Lung (tissue), 12 donors: ENCODE data around the gene ZFTA. TPM values are rescaled to one million over a fixed set of nuclear protein-coding genes. Genes with fewer than 3 reads are reported as not detected.
"Not testable (repeated sequence)": the region's sequence is repeated elsewhere in the genome, so short reads cannot be mapped to it uniquely, and the experiment has no call there.

Experiments
- ATAC-seq: fragments of 200-7000 bp; cut with Tn5 transposase; one replicate; pipeline ENCODE4 v1.9.1; 2020; ENCODE audit warnings: moderate number of reproducible peaks; ENCODE audit not compliant: insufficient read depth, low FRiP score
- DNase-seq, 3 donors: peaks; one replicate each; pipeline ENCODE4 v3.0.0-alpha.2; 2013 to 2017
- H3K27ac ChIP-seq, 2 donors: one replicate each; pipeline ENCODE4 v1.5.1; 2013; ENCODE audit warnings: mild to moderate bottlenecking in 2 of 2, moderate library complexity in 2 of 2, control low read depth in 1 of 2, inconsistent platforms in 1 of 2, low read depth in 1 of 2, low read length in 1 of 2
- H3K27me3 ChIP-seq, 3 donors: one replicate each; pipeline ENCODE4 v1.5.1; 2013; ENCODE audit warnings: low read length in 2 of 3; ENCODE audit not compliant: control insufficient read depth in 3 of 3, insufficient read depth in 3 of 3
- H3K36me3 ChIP-seq, 4 donors: one replicate each; pipeline ENCODE4 v1.5.1; 2013; ENCODE audit warnings: low read length in 4 of 4, mild to moderate bottlenecking in 1 of 4, moderate library complexity in 1 of 4; ENCODE audit not compliant: control insufficient read depth in 4 of 4, insufficient read depth in 4 of 4
- H3K4me1 ChIP-seq, 5 donors: one replicate each; pipeline ENCODE4 v1.5.1; 2013; ENCODE audit warnings: low read length in 5 of 5, mild to moderate bottlenecking in 2 of 5, moderate library complexity in 1 of 5; ENCODE audit not compliant: control insufficient read depth in 5 of 5, insufficient read depth in 5 of 5
- H3K4me3 ChIP-seq: one replicate; pipeline ENCODE4 v1.5.1; 2013; ENCODE audit warnings: mild to moderate bottlenecking, control low read depth, moderate library complexity
- H3K9ac ChIP-seq, 2 donors: one replicate each; pipeline ENCODE4 v1.5.1; 2013; ENCODE audit warnings: low read length in 2 of 2, control low read depth in 1 of 2; ENCODE audit not compliant: insufficient read depth in 1 of 2
- H3K9me3 ChIP-seq, 4 donors: one replicate each; pipeline ENCODE4 v1.5.1; 2013; ENCODE audit warnings: low read length in 3 of 4, mild to moderate bottlenecking in 1 of 4, moderate library complexity in 1 of 4; ENCODE audit not compliant: control insufficient read depth in 4 of 4, insufficient read depth in 3 of 4
- WGBS, 2 donors: extraction: QIAGEN DNeasy Blood & Tissue Kit; methylation state at CpG; one replicate each; pipeline ENCODE4 v1.1.7; 2013; 5-methylcytosine and 5-hydroxymethylcytosine counted together
- polyA plus RNA-seq, 2 donors: library from polyadenylated mRNA; stranded (reverse); fragments of 200-250 nt; gene quantifications; one replicate each; pipeline ENCODE4 v1.2.1, GENCODE V29; 2013
- total RNA-seq, 2 donors: library from RNA; depleted of rRNA in 1 of 2; stranded (reverse); fragments of >200 nt in 1 of 2; gene quantifications; one replicate each; pipeline ENCODE4 v1.2.1, GENCODE V29; 2014 to 2021
- TF ChIP-seq, protein P1 (sequence below): IDR thresholded peaks from 2 replicates; pipeline ENCODE4 v1.5.1; 2012; ENCODE audit warnings: mild to moderate bottlenecking; ENCODE audit errors: control extremely low read depth, extremely low read depth
- donor health status: control.
- donor health status: control.
- donor health status: Bipolar disorder and iron deficiency.
- donor health status: healthy.
- donor health status: DM: yes; HTN: yes; CAD: no.

The ZFTA gene
- total and polyA plus RNA-seq, 4 donors, result 4.1 to 21.8 (median 6.7) TPM

DNA sequence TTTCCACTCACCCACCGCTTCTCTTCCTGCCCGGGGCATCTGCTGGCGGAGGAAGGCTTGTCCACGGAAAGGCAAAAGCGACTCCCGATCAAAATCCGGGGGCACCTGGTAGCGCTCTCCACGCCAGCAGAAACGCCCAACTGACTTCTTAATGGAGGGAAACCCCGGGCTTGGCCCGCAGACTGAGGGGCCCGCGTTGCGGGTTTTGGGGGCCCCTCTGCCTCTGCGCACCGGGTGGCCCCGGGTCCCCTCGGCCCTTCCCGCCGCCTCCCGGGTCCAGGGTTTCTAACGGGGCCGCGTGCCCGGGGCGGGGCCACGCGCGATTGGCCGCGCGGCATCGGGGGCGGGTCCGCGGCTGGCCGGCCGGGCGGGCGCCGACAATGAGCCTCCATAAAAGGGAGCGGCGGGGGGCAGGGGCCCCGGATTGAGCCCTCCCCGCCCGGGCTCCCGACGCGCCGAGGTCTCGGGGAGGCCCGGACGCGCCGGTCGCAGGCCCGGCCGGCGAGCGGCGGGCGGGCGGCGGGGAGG, 44.5 kb upstream of the ZFTA start, which contains the start of gene SPINDOC:
Gene SPINDOC, plus strand, starts transcription at position 422 of the 528 bp plus-strand sequence. CDS start 231 bp downstream, outside the sequence.
- Histone ChIP-seq H3K36me3 (peaks cover under 1 to 17% (median 12%) of the 10 kb centered on the region in 4 donors), H3K27ac (peak within 1 kb of the TSS; percentile 74 to 94), H3K4me3 (peak within 1 kb of the TSS; percentile 99), H3K9ac (peak within 1 kb of the TSS; percentile 46 to 54), H3K4me1 (peaks cover 0 to 22% (median 0%) of the 10 kb centered on the region in 5 donors), H3K27me3 (no peaks in the 10 kb centered on the region), H3K9me3 (no peaks in the 10 kb centered on the region)
- WGBS, 2 donors, result 0% methylated on average over 13 to 65 of the region's 65 CpGs
- ATAC-seq, result peak; percentile 88
- TF ChIP-seq, protein P1, sequence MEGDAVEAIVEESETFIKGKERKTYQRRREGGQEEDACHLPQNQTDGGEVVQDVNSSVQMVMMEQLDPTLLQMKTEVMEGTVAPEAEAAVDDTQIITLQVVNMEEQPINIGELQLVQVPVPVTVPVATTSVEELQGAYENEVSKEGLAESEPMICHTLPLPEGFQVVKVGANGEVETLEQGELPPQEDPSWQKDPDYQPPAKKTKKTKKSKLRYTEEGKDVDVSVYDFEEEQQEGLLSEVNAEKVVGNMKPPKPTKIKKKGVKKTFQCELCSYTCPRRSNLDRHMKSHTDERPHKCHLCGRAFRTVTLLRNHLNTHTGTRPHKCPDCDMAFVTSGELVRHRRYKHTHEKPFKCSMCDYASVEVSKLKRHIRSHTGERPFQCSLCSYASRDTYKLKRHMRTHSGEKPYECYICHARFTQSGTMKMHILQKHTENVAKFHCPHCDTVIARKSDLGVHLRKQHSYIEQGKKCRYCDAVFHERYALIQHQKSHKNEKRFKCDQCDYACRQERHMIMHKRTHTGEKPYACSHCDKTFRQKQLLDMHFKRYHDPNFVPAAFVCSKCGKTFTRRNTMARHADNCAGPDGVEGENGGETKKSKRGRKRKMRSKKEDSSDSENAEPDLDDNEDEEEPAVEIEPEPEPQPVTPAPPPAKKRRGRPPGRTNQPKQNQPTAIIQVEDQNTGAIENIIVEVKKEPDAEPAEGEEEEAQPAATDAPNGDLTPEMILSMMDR, result no peak
- DNase-seq, result peak; percentile 74 to 80 (median 75)

DNA sequence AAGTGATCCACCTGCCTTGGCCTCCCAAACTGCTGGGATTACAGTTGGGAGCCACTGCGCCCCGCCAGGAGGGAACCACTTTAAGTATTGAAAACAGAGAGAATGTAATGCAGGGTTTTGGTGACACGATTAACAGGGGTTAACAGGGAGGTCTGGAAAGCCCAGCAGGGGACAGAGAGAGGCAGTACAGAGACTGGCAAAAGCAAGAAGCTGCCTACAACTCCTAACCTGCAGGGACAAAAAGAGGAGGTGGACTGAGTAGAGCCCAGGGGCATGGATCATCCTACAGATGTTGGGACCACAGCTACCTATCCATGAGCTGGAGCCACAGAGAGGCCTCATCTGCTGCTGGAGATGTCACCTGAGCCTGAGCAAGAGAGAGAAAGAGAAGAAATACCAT, 42.9 kb upstream of the ZFTA start:
- ATAC-seq (no peak), DNase-seq (no peak)
- Histone ChIP-seq H3K27ac (no peak overlapping the region), H3K4me1 (peaks cover 0 to 22% (median 0%) of the 10 kb centered on the region in 5 donors), H3K36me3 (peaks cover 0 to 7% (median 3%) of the 10 kb centered on the region in 4 donors), H3K27me3 (no peaks in the 10 kb centered on the region), H3K9me3 (no peaks in the 10 kb centered on the region), H3K9ac (no peak overlapping the region), H3K4me3 (no peak overlapping the region)
- TF ChIP-seq, protein P1, result no peak
- WGBS, 2 donors, result 86 to 96% methylated on average over 3 of the region's 3 CpGs

DNA sequence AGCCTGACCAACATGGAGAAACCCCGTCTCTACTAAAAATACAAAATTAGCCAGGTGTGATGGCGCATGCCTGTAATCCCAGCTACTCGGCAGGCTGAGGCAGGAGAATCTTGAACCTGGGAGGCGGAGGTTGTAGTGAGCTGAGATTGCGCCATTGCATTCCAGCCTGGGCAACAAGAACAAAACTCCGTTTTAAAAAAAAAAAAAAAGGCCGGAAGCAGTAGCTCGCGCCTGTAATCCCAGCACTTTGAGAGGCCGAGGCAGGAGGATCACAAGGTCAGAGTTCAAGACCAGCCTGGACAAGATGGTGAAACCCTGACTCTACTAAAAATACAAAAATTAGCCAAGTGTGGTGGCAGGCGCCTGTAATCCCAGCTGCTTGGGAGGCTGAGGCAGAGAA, 41.8 kb upstream of the ZFTA start:
- H3K4me3 ChIP-seq, H3K27ac ChIP-seq, H3K36me3 ChIP-seq, DNase-seq, H3K9ac ChIP-seq, H3K27me3 ChIP-seq, H3K9me3 ChIP-seq, ATAC-seq: not testable (repeated sequence)
- H3K4me1 ChIP-seq, result peaks cover 0 to 20% (median 0%) of the 10 kb centered on the region in 5 donors
- 80 to 84% methylated on average over 11 of the region's 11 CpGs for WGBS, 2 donors

DNA sequence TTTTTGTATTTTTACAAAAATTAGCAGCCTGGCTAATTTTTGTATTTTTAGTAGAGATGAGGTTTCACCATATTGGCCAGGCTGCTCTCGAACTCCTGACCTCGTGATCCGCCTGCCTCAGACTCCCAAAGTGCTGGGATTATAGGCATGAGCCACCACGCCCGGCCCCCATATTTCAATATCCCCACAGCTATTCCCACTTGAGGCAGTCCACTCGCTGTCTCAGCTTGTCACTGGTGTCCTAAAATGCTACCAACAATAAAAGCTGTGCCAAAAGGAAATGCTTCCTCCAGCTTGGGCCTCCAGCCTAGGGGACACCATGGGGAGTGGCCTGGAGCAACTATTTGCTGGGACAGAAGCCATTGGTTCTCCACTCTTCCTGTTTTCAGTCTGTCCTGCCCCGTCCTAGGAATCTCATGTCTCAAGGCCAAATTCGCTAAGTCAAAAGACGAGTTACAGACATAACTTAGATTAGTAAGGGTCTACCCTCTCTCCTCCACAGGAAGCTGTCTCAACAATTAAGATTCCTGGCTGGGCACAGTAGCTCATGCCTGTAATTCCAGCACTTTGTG, 37.4 kb upstream of the ZFTA start:
- H3K4me1 ChIP-seq, result no peaks in the 10 kb centered on the region
- ATAC-seq (no peak), DNase-seq (peak in 2 of 3 donors; percentile 8 to 43)
- no peaks in the 10 kb centered on the region for H3K27me3 ChIP-seq
- TF ChIP-seq, protein P1, result no peak
- no peaks in the 10 kb centered on the region for H3K36me3 ChIP-seq
- H3K4me3 ChIP-seq, result no peak overlapping the region
- H3K27ac ChIP-seq, result peak overlapping the region in 1 of 2 donors; percentile 70
- H3K9ac ChIP-seq, result no peak overlapping the region
- WGBS, 2 donors, result 65 to 84% methylated on average over 9 of the region's 9 CpGs
- H3K9me3 ChIP-seq, result no peaks in the 10 kb centered on the region
